ENCODE results near the gene PLCB4. TPM values are rescaled to one million over a fixed set of nuclear protein-coding genes. Genes with fewer than 3 reads are reported as not detected.

PLCB4 gene
- total and polyA plus RNA-seq, 12 donors: 0.26 to 8.5 (median 2.8) TPM

- Histone ChIP-seq H3K27me3 (peaks cover 21% of the 10 kb centered on the region), H3K27ac (no peak overlapping the region), H3K36me3 (replicated peaks in 1 of 2) (no peaks in the 10 kb centered on the region), H3K4me3 (no peak overlapping the region), H3K4me1 (replicated peaks in 1 of 2) (no peaks in the 10 kb centered on the region), H3K9me3 (replicated peaks in 1 of 3) (no peaks in the 10 kb centered on the region)
- TF ChIP-seq POLR2A (IDR thresholded peaks at IDR 0.05) (no peak), CTCF (IDR thresholded peaks at IDR 0.05) (no peak)
- WGBS, 4 donors: 66 to 74% (median 69%) methylated on average over 3 of the region's 3 CpGs
- DNase-seq: no peak
- intact Hi-C loops (cut with DNase I): no loop called here
Measured at GRCh38 chr20:9072861-9073500, 4.1 kb downstream of the PLCB4 start.

GRCh38 chr20:9075264-9076095, 6.6 kb downstream of the PLCB4 start:
- no peak overlapping the region for H3K4me3 ChIP-seq
- WGBS, 4 donors: 78 to 90% (median 84%) methylated on average over 6 of the region's 6 CpGs
- H3K36me3 ChIP-seq (replicated peaks in 1 of 2): no peaks in the 10 kb centered on the region
- H3K9me3 ChIP-seq (replicated peaks in 1 of 3): no peaks in the 10 kb centered on the region
- DNase-seq: no peak
- intact Hi-C loops (cut with DNase I): no loop called here
- no peaks in the 10 kb centered on the region for H3K4me1 ChIP-seq (replicated peaks in 1 of 2)
- H3K27me3 ChIP-seq: peaks cover under 1% of the 10 kb centered on the region
- no peak overlapping the region for H3K27ac ChIP-seq
- TF ChIP-seq CTCF (IDR thresholded peaks at IDR 0.05): no peak
- TF ChIP-seq POLR2A (IDR thresholded peaks at IDR 0.05): no peak

- Histone ChIP-seq H3K9me3 (replicated peaks in 1 of 3) (no peaks in the 10 kb centered on the region), H3K27ac (no peak overlapping the region), H3K4me1 (replicated peaks in 1 of 2) (no peaks in the 10 kb centered on the region), H3K4me3 (no peak overlapping the region), H3K27me3 (no peaks in the 10 kb centered on the region), H3K36me3 (replicated peaks in 1 of 2) (no peaks in the 10 kb centered on the region)
- no peak for DNase-seq
- intact Hi-C loops (cut with DNase I): no loop called here
- 77 to 84% (median 82%) methylated on average over 2 of the region's 2 CpGs for WGBS, 4 donors
- no peak for TF ChIP-seq POLR2A (IDR thresholded peaks at IDR 0.05)
- no peak for TF ChIP-seq CTCF (IDR thresholded peaks at IDR 0.05)
Measured at GRCh38 chr20:9076440-9076839, 7.6 kb downstream of the PLCB4 start.

GRCh38 chr20:9078826-9079731, 10.2 kb downstream of the PLCB4 start:
- no peaks in the 10 kb centered on the region for H3K36me3 ChIP-seq (replicated peaks in 1 of 2)
- intact Hi-C loops (cut with DNase I): no loop called here
- 72 to 87% (median 75%) methylated on average over 5 of the region's 5 CpGs for WGBS, 4 donors
- no peak overlapping the region for H3K27ac ChIP-seq
- no peaks in the 10 kb centered on the region for H3K9me3 ChIP-seq (replicated peaks in 1 of 3)
- TF ChIP-seq CTCF (IDR thresholded peaks at IDR 0.05) (no peak), POLR2A (IDR thresholded peaks at IDR 0.05) (no peak)
- H3K4me1 ChIP-seq (replicated peaks in 1 of 2): no peaks in the 10 kb centered on the region
- H3K4me3 ChIP-seq: no peak overlapping the region
- no peaks in the 10 kb centered on the region for H3K27me3 ChIP-seq
- no peak for DNase-seq

Data from adrenal gland (tissue), 12 donors.